Mesenteric fat pad (tissue), 1 donor: Measurements from ENCODE around the gene FRMD5. TPM values are rescaled to one million over a fixed set of nuclear protein-coding genes. Genes with fewer than 3 reads are reported as not detected.
"Not testable (repeated sequence)": the region's sequence is repeated elsewhere in the genome, so short reads cannot be mapped to it uniquely, and the experiment has no call there.

Source experiments
- DNase-seq: peaks from one replicate; pipeline ENCODE4 v3.0.0-alpha.2; 2020; ENCODE audit warnings: low spot score
- total RNA-seq: library from RNA; stranded (reverse); fragmentation: NEBNext Ultra II Directional; extraction: Animal tissue kit (Norgen Biotek cat#: 25700); gene quantifications from one replicate; pipeline ENCODE4 v1.2.1, GENCODE V29; 2021
- donor health status: DM: yes; HTN: yes; CAD: no.

Gene FRMD5
- total RNA-seq, 1 donor from 2014 or later = 0.13 TPM

DNA sequence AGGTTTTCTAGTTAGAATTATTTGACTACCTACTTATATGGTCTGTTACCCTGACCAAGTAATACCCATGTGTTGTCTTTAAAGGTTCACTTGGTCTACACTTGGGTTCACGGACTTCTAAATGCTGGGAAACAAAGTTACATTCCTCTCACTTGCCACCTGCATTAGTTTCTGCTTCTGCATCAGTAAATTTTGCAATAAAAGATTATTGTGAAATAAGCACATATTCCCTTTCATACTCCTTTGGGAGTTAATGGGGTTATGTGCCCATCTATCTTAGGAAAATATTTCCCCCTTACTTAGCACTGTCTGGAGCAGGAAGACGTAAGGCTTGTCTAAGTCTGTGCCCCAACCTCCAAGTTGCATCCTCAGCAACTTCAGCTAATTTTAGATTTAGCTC, 160.7 kb downstream of the FRMD5 start:
- DNase-seq = no peak

DNA sequence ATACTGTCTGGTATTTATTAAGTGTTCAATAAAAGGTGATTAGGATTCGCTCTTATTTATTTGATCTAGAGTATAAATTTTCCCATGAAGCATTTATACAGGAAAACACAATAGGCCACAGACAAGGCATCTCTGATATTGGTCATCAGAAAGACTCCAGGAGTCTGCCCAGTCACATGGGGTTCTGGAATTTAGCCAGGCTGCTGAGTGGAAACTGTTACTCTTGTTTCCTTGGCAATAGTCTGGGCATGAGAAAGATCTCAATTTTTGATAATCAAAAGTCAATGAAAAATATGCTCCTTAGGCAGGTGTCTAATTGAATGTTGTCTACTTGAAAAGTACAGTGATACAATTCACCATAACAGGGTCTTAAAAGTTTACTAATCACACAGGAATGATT, 161.2 kb downstream of the FRMD5 start:
- no peak for DNase-seq

GRCh38 chr15:44032820-44033219, 162.3 kb downstream of the FRMD5 start:
- not testable (repeated sequence) for DNase-seq

DNA sequence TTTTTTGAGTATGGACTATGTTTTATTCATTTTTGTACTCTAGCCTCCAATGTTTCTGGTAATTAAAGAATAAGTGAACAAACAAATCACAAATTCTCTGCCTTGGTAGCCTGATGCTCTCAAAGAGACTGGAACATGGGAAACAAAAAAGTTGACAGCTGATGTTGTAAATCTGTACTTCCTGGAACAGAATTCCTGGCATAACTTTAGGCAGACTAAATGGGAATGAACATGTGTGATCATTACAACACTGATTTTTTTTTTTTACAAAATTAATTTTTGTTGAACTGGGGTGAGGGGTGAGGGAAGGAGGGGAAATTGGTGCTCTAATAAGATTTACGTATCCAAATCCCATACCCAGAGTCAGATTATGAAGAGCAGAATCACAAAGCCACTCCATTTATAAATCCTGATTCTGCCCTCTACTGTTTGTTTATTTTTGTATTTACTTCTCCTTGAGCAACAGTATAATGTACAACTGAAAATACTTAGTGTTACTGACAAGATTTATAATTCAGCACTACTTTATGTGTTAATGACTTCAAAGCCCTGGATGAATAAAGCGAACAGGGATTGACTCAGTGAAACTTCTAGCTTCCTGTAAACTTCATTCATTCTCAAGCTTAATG, 165.0 kb downstream of the FRMD5 start:
- no peak for DNase-seq

DNA sequence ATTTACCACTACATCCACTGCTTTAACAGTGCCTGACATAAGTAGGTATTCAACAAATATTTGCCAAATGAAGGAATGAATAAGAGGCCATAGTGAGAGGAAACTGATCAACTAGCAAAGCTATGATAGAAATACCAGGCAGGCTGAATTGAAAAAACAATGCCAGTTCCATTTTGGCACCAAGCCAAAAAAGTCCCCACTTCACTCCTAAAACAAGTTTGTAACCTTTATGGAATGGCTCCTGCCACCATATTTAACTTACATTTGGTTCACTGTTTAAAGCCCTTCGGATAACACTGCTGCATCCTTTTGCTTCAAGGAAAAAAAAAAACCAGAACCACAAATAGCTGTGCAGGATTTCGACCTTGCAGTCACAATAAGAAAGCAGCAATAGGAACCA, 166.1 kb downstream of the FRMD5 start:
- DNase-seq = no peak

DNA sequence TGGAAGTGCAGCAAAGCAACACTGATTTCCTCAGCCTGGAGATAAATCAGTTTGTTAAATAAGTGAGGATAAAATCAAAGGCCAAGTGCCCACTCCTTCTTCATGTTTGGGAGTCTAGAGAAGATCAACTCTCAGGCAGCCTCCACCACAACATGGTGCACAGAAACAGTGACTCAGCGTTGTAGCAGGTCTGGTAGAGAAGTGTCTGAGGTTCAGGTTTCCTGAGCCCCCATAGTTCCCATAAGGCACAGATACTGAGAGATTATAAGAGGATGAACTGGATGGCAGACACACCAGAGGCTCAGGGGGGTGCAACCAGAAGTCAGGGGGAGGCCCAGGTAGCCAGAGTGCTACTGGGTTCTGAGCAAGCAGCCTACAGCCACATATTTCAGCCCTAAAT, 166.7 kb downstream of the FRMD5 start:
- DNase-seq = no peak

DNA sequence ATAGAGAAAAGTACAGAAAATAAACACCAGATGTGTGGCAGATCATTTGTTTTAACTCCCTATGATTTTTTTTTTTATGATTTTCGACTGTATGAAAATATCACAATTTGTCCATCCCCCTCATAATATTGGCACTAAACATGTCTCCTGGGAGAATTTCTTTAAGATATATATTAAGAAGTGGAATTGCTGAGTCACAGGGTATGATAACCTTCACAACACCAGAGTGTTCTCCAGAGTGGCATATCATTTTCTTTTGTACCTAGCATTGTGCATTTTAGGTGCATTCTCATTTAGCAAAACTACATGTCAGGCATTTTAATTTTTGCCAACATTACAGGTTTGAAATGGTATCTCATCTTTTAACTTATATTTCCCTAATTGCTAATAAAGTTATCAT, 170.9 kb downstream of the FRMD5 start:
- DNase-seq = no peak

DNA sequence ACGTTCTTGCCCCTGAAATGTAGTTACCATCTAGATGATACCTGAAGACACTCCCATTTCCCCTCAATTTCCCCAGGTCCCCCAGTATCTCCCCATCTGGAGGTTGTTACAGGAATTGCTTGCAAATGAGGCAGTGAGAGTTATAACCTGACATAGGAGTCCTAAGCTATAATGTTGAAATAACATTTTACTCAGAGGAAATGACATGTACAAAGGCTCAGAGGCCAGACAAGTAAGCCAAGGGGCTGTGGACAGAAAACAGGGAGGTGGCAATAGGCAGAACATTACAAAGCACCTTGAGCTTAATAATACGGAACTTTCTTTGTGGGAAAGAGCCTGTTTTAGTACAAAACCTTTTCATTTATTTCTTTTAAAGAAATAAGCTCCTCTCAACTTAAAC, 171.9 kb downstream of the FRMD5 start:
- DNase-seq = no peak

GRCh38 chr15:44018151-44018550, 176.9 kb downstream of the FRMD5 start:
- DNase-seq = no peak

DNA sequence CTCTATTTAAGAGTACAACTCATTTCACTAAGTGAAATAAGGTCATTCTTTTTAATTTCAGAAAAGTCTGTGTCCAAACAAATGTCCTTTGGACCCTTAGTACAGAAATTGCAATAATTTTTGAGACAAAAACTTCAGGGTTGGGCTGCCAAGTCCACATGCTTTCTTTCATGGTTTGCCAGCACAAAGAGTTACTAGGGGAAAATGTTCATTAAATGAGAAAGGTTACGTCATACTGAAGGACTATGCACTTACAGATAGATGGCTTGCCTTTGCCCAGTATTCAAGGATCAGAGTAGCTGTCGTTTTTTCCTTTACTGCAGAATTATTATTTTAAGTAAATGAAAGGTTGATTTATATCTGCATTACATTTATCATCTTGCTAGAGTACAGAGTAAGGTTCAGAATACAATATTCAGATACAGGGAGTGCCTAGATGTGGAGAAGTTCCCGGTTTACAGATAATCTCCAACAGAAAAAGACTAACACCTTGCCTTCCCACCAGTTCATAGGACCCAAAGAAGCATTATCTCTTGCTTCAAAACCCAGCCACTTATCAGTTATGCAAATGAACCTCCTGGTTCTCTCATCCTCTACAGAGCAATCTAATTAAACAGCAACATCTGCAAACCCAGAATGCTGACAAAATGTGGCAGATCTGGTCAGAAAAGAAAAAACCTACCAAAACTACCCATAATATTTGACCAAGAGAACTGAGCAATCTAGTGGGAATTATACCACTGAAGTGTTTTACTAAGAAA, 179.3 kb downstream of the FRMD5 start:
- no peak for DNase-seq

DNA sequence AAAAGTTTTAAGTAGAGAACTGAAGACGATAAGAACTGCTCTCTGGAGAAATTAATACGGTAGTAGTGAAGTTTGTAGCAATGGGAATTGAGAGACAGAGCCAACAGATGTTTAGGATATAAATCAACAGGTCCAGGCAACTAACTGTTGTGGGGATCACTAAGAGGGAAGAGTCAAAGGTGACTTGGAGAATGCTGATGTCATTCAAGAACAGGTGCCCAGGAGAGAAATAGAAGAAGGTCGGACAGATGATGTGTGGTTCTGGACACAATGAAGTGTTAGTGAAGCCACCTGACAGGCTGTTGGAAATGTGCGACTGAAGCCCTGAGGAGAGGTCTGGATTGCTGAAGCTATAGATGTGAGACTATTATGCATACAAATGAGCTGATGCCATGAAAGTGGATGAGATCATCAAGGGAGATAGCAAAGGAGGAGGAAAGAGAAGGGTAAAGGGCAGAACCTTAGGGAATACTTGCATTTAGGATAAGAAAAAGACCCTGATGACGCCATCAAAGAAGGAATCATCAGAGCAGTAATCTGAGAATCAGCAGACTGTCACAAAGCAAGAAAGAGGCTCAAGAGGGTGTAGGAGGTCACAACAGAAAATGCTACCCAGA, 183.7 kb downstream of the FRMD5 start:
- DNase-seq = no peak

DNA sequence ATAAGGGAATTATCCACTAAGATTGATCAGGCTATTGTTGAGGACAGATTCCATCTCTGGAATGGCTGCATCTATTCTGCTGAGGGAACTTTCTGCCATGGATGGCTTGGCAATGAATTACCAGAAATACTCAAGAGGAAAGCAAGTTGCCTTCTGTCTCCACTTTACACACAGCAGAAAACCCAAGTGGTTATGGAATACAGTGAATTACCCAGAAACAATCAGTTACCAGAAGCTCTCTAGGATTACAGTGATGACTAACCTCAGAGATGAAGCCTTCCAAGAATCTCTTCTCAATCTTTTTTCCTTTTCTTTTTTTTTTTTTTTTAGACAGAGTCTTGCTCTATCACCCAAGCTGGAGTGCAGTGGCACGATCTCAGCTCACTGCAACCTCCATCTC, 185.0 kb downstream of the FRMD5 start:
- no peak for DNase-seq

GRCh38 chr15:44009038-44009437, 186.0 kb downstream of the FRMD5 start:
- no peak for DNase-seq

GRCh38 chr15:44000248-44000647, 194.8 kb downstream of the FRMD5 start:
- not testable (repeated sequence) for DNase-seq

GRCh38 chr15:43998607-43999006, 196.5 kb downstream of the FRMD5 start:
- no peak for DNase-seq

DNA sequence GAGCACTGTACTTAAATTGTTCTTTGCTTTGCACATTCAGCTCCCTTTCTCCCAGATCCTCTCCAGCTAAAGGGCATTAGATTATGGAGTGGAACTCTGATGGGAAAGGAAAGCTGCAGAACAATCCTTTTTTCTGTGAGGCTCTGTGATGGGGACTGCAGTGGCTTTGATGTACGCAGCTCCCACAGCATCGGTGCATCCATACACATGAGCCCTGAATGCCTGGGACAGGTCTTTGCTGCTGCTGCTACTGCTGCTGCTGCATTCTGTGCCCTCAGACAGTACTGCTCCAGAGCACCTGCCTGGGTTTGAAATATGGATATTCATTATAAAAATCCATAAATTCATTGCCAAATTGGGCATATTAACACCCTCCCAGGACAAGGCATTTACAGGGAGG, 203.9 kb downstream of the FRMD5 start:
- no peak for DNase-seq

GRCh38 chr15:43989938-43990337, 205.1 kb downstream of the FRMD5 start:
- DNase-seq = no peak

DNA sequence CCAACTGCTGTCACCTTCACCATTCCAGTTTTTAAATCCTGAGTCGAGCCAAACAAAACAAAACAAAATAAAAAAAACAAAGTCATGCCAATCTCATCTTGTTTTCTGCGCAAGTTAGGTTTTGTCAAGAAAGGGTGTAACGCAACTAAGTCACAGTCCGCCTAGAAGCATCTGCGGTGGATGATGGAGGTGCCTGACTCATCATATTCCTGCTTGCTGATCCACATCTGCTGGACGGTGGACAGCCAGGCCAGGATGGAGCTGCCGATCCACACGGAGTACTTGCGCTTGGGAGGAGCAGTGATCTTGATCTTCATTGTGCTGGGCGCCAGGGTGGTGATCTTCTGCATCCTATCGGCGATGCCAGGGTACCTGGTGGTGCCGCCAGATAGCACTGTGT, 206.2 kb downstream of the FRMD5 start:
- no peak for DNase-seq

DNA sequence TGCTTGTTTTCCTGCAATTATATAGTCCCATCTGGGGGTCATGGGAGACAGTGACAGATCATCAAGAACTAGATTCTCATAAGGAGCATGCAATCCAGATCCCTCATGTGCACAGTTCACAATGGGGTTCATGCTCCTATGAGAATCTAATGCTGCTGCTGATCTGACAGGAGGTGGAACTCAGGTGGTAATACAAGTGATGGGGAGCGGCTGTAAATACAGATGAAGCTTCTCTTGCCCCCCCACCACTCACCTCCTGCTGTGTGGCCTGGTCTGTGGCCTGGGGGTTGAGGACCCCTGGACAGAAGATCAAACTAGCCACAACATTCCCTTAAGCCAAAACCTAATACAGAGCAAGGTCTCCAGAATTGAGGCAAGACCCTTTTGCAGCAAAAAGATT, 207.1 kb downstream of the FRMD5 start:
- no peak for DNase-seq

GRCh38 chr15:43985976-43986680, 208.9 kb downstream of the FRMD5 start:
- no peak for DNase-seq

- DNase-seq = no peak
Measured at GRCh38 chr15:43981576-43981975, 213.5 kb downstream of the FRMD5 start.
